NCI-H187 (cell line): ENCODE results near the gene C2CD3.
"Not testable (repeated sequence)": the region's sequence is repeated elsewhere in the genome, so short reads cannot be mapped to it uniquely, and the experiment has no call there.

Experiments
- DNase-seq, 2 experiments: peaks; one replicate each; lab custom pipeline; 2025; lab: John Stamatoyannopoulos, UW

The C2CD3 gene

GRCh38 chr11:74157169-74157568, 13.6 kb downstream of the C2CD3 start:
- no peak for DNase-seq

GRCh38 chr11:74154620-74155281, 16.1 kb downstream of the C2CD3 start:
- no peak for DNase-seq

- no peak for DNase-seq
Measured at GRCh38 chr11:74153224-74153623, 17.6 kb downstream of the C2CD3 start.

GRCh38 chr11:74147199-74147929, 23.4 kb downstream of the C2CD3 start:
- DNase-seq: no peak

GRCh38 chr11:74144592-74144991, 26.2 kb downstream of the C2CD3 start:
- no peak for DNase-seq

- DNase-seq: no peak
Measured at GRCh38 chr11:74142624-74143023, 28.2 kb downstream of the C2CD3 start.

GRCh38 chr11:74141908-74142307, 28.9 kb downstream of the C2CD3 start:
- no peak for DNase-seq

GRCh38 chr11:74141241-74141695, 29.5 kb downstream of the C2CD3 start:
- DNase-seq: no peak

- DNase-seq: not testable (repeated sequence)
Measured at GRCh38 chr11:74139919-74140431, 30.8 kb downstream of the C2CD3 start.

GRCh38 chr11:74139151-74139918, 31.5 kb downstream of the C2CD3 start:
- no peak for DNase-seq

GRCh38 chr11:74138572-74138971, 32.2 kb downstream of the C2CD3 start:
- DNase-seq: no peak

- DNase-seq: no peak
Measured at GRCh38 chr11:74138021-74138420, 32.8 kb downstream of the C2CD3 start.

- no peak for DNase-seq
Measured at GRCh38 chr11:74135127-74135840, 35.5 kb downstream of the C2CD3 start.

- DNase-seq: no peak
Measured at GRCh38 chr11:74134661-74135060, 36.1 kb downstream of the C2CD3 start.

GRCh38 chr11:74133436-74133835, 37.4 kb downstream of the C2CD3 start:
- DNase-seq: no peak

- DNase-seq: no peak
Measured at GRCh38 chr11:74132833-74133232, 38.0 kb downstream of the C2CD3 start.

GRCh38 chr11:74129121-74129520, 41.7 kb downstream of the C2CD3 start:
- DNase-seq: not testable (repeated sequence)

GRCh38 chr11:74123008-74123448, 47.8 kb downstream of the C2CD3 start:
- DNase-seq: no peak

GRCh38 chr11:74121804-74122203, 49.0 kb downstream of the C2CD3 start:
- DNase-seq: no peak

- DNase-seq: not testable (repeated sequence)
Measured at GRCh38 chr11:74120260-74121035, 50.4 kb downstream of the C2CD3 start.

GRCh38 chr11:74116719-74117118, 54.1 kb downstream of the C2CD3 start:
- no peak for DNase-seq
